Measurements from ENCODE around the gene GLRX2.

The GLRX2 gene

GRCh38 chr1:193111641-193112090, 6.5 kb upstream of the GLRX2 start:
- no peak for DNase-seq (ENCODE audit: low read depth)

- DNase-seq (ENCODE audit: low read depth): no peak
Observed at GRCh38 chr1:193110864-193111263, 5.7 kb upstream of the GLRX2 start.

- DNase-seq (ENCODE audit: low read depth): no peak
Observed at GRCh38 chr1:193110246-193110645, 5.0 kb upstream of the GLRX2 start.

GRCh38 chr1:193109619-193110018, 4.4 kb upstream of the GLRX2 start:
- no peak for DNase-seq (ENCODE audit: low read depth)

GRCh38 chr1:193108471-193108870, 3.3 kb upstream of the GLRX2 start:
- no peak for DNase-seq (ENCODE audit: low read depth)

- DNase-seq (ENCODE audit: low read depth): no peak
Observed at GRCh38 chr1:193105821-193106177, 585 bp upstream of the GLRX2 start.

GRCh38 chr1:193104502-193104906, 710 bp downstream of the GLRX2 start:
- no peak for DNase-seq (ENCODE audit: low read depth)

- no peak for DNase-seq (ENCODE audit: low read depth)
Observed at GRCh38 chr1:193103759-193104501, 1.3 kb downstream of the GLRX2 start.

- DNase-seq (ENCODE audit: low read depth): no peak
Observed at GRCh38 chr1:193102662-193103061, 2.6 kb downstream of the GLRX2 start.

GRCh38 chr1:193094112-193094511, 11.1 kb downstream of the GLRX2 start:
- no peak for DNase-seq (ENCODE audit: low read depth)

GRCh38 chr1:193090865-193091264, 14.3 kb downstream of the GLRX2 start:
- no peak for DNase-seq (ENCODE audit: low read depth)

- no peak for DNase-seq (ENCODE audit: low read depth)
Observed at GRCh38 chr1:193087893-193088292, 17.3 kb downstream of the GLRX2 start.

- DNase-seq (ENCODE audit: low read depth): no peak
Observed at GRCh38 chr1:193086342-193086741, 18.9 kb downstream of the GLRX2 start.

GRCh38 chr1:193085263-193085662, 20.0 kb downstream of the GLRX2 start:
- DNase-seq (ENCODE audit: low read depth): no peak

GRCh38 chr1:193083365-193084088, 21.7 kb downstream of the GLRX2 start:
- DNase-seq (ENCODE audit: low read depth): no peak

- no peak for DNase-seq (ENCODE audit: low read depth)
Observed at GRCh38 chr1:193079187-193079586, 26.0 kb downstream of the GLRX2 start.

GRCh38 chr1:193077991-193078390, 27.2 kb downstream of the GLRX2 start:
- DNase-seq (ENCODE audit: low read depth): no peak

- no peak for DNase-seq (ENCODE audit: low read depth)
Observed at GRCh38 chr1:193070942-193071341, 34.3 kb downstream of the GLRX2 start.

GRCh38 chr1:193070386-193070753, 34.8 kb downstream of the GLRX2 start:
- no peak for DNase-seq (ENCODE audit: low read depth)

- DNase-seq (ENCODE audit: low read depth): no peak
Observed at GRCh38 chr1:193069748-193070385, 35.3 kb downstream of the GLRX2 start.

- DNase-seq (ENCODE audit: low read depth): no peak
Observed at GRCh38 chr1:193068013-193068412, 37.2 kb downstream of the GLRX2 start.

GRCh38 chr1:193066606-193067005, 38.6 kb downstream of the GLRX2 start:
- no peak for DNase-seq (ENCODE audit: low read depth)

GRCh38 chr1:193065954-193066353, 39.3 kb downstream of the GLRX2 start:
- DNase-seq (ENCODE audit: low read depth): no peak
